GM19397 (cell line): ENCODE data around the gene PFKFB4.
"Not testable (repeated sequence)": the region's sequence is repeated elsewhere in the genome, so short reads cannot be mapped to it uniquely, and the experiment has no call there.

Experiments used
- ATAC-seq: cut with Tn5 transposase; IDR thresholded peaks from one replicate; pipeline ENCODE4 v1.9.1; 2021; ENCODE audit warnings: mild to moderate bottlenecking, moderate library complexity; ENCODE audit not compliant: unreplicated experiment

PFKFB4 gene

DNA sequence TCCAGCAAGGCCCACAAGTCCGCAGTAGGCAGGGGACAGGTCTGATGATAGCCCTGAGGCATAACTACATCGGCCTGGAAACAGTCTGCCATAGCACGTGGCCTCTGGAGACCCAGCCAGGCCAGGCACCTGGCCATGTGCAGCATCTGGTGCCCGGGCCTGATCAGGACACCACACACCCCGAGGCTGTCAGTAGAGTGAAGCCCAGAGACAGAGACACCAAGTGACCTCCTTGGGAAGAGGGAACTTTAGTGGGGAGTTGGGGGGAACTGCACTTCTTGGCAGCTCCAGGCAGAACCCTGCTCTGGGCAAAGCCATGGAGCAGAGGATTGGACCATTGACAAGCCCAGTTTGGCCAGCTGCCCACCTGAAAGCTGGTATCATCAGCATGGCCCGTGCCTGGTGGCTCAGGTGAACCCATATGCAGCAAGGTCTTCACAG lies 53.9 kb downstream of the PFKFB4 start:
- ATAC-seq: no peak

GRCh38 chr3:48502121-48502520 lies 54.5 kb downstream of the PFKFB4 start:
- ATAC-seq: no peak

DNA sequence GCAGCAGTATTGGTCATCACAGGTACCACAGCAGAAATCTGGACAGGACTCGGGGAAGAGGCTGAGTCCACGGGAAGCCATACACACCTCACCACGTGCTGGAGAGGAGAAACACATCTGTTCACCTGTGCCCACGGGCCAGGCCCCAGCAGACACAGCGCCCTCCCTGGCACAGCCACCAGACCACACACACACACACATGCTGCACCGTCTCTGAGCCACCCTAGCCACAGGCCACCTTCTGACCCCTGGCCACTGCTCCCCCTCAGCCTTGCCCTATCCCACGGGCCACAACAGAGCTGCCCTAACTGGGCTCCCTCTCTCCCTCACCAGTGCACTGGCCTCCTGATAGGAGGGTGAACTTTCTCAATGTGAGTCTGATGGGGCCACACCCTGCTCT lies 55.4 kb downstream of the PFKFB4 start:
- ATAC-seq: no peak

- no peak for ATAC-seq
Observed at GRCh38 chr3:48500656-48501055, 55.9 kb downstream of the PFKFB4 start.

GRCh38 chr3:48493203-48493501 lies 63.5 kb downstream of the PFKFB4 start:
- no peak for ATAC-seq

- ATAC-seq: no peak
Observed at GRCh38 chr3:48492461-48493202, 64.0 kb downstream of the PFKFB4 start.

GRCh38 chr3:48486952-48487351 lies 69.7 kb downstream of the PFKFB4 start:
- ATAC-seq: no peak

DNA sequence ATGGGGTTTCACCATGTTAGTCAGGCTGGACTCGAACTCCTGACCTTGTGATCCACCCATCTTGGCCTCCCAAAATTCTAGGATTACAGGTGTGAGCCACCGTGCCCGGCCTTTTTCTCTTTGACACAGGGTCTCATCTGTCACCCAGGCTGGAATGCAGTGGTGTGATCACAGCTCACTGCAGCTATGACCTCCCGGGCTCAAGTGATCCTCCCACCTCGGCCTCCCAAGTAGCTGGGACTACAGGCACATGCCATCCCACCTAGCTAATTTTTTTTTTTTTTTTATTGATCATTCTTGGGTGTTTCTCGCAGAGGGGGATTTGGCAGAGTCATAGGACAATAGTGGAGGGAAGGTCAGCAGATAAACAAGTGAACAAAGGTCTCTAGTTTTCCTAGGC lies 73.8 kb downstream of the PFKFB4 start:
- ATAC-seq: not testable (repeated sequence)

DNA sequence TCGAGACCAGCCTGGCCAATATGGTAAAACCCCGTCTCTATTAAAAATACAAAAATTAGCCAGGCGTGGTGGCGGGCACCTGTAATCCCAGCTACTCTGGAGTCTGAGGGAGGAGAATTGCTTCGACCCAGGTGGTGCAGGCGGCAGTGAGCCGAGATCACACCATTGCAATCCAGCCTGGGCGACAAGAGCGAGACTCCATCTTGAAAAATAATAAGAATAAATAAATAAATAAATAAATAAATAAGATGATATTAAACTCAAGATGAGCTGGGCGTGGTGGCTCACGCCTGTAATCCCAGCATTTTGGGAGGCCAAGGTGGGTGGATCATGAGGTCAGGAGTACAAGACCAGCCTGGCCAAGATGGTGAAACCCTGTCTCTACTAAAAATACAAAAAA lies 75.7 kb downstream of the PFKFB4 start:
- ATAC-seq: not testable (repeated sequence)

DNA sequence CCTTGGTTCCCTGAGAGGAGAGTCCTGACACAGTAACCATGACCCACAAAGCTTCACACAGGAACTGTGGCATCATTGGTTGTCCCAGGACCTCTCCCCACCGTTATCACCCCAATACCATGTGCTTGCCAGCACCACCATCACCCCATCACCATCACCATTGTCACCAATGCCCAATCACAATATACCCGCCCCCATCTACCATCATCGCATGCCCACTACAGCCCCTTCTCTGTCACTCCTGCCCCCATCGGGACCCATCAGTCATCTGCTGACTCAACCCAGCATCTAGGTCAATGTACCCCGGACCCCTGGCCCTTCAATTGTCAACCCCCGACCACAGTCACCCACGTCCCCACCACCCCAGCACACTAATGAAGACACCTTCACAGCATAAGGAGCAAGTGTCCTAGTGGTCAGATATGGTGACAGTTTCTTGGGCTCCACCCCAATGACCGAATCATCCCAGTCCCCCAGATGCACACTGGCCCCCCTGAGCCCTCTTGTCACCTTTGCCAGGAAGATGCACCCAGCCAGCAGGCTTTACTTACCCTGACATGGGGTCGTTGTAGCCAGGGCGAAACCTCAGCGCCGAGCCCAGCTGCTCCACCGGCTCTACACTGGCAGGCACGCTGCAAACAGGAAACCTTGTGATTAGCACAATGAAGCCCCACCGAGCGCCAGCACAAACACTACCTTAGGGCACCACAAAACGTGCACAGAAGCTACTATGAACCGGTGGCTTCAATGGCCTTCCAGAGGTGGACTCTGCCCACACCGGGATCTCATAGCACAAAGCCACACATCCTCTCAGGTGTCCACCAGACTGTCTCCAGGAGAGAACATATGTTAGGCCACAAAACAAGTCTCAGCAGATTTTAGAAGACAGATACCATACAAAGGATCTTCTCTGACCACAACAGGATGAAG lies 77.7 kb downstream of the PFKFB4 start:
- no peak for ATAC-seq

DNA sequence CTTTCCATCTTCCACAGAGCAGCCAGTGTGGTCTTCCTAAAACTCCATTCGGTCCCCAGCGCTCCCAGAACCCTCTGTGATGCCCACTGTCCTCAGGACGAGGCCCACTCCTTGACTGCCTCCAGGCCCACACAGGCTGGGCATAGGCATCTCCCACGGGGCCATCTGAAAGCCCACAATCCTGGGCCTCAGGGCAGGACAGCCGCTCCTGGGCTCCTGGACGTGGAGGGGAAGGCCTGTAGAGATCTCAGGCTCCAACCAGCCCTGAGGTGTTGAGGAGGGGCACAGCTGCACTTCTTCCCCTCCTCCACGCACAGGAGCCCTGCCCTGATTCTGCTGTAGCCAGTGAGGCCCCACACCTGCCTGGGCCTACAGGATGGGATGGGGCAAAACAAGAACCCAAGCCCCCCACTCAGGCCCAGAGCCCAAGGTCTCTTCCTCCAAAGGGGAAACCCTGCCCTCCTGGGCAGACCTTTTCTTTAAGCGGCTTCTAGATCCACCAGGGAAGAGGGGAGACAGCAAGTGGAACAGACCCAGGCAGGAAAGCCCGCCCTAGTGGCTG lies 78.6 kb downstream of the PFKFB4 start:
- ATAC-seq: no peak

DNA sequence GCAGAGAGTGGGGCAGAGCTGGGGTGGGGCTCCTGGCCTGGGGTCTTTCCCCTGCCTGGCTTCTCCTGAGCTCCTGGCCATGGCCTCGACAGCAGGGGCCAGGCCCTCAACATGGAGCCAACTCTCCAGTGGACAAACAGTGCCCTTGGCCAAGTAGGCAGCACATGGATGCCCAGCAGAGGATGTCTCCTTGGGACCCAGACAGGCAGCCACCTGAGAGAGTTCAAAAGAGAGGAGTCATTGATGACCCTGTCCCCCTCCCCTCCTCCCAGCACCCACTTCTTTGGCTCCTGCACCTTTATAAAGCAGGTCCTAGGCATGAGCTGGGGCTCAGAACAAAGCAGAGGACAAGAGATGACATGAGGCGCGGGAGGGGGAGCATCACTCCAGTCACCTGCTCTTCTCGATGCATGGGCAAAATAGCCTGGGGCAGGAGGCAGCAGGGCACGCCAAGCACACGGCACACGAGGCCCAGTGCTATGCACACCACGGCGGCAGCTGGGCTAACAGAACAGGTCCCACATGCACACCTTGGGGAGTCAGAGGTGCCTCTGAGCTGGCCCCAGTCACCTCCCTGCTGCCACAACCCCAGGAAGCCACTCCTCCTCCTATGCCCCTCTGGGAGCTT lies 80.1 kb downstream of the PFKFB4 start:
- no peak for ATAC-seq

DNA sequence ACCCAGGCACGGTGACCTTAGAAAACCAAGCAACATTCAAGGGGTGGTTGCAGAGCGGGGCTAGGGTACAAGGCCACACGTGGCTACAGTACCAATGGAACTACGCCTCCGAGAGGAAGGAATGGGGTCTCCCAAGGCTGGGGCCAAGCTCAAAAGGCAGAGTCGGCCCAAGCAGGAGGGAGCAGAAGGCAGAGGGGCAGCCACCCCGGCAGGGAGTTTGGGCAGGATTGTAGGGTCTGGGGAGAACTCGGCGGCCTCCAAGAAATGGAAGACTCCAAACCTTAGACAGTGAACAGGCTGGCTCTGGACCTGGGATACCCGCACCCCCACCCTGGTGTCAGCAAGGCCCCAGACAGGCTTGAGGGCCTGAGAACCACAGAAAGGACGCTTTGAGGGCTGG lies 81.4 kb downstream of the PFKFB4 start:
- no peak for ATAC-seq

DNA sequence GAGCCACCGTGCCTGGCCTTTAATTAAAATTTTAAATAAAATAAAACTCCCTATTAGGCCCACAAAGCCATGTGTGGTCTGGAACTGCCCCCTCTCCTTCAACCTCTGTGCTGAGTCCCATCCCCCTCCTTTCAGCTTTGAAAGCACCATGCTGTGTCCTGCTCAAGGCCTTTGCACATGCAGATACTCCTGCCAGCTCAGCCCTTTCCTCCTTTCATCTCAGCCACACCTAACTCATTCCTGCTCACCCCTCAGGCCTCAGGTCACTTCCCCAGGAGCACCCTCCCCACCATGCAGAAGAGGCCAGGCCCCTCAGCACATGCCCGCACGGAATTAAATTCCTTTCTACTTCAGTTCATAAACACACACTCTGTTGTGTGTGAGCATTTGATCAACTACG lies 82.0 kb downstream of the PFKFB4 start:
- no peak for ATAC-seq

DNA sequence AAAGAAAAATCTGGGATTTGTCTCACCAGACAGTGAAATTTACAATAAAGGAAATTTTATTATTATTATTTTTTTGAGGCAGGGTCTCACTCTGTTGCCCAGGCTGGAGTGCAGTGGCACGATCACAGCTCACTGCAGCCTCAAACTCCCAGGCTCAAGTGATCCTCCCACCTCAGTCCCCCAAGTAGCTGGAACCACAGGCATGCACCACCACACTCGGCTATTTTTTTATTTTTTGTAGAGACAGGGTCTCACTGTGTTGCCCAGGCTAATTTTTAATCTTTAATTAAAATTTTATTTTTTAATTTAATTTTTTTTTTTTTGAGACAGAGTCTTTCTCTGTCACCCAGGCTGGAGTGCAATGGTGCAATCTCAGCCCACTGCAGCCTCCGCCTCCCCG lies 82.6 kb downstream of the PFKFB4 start:
- ATAC-seq: not testable (repeated sequence)

DNA sequence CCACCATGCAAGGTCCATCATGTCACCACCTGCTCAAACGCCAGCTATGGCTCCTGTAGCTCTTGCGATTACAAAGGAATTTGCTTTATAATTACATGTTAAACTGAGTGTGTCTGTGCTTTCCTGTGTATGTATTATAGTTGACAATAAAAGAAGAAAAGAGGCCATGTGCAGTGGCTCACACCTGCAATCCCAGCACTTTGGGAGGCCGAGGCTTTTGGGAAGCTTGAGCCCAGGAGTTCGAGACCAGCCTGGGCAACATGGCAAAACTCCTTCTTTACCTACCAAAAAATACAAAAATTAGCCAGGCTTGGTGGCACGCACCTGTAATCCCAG lies 83.0 kb downstream of the PFKFB4 start:
- no peak for ATAC-seq

DNA sequence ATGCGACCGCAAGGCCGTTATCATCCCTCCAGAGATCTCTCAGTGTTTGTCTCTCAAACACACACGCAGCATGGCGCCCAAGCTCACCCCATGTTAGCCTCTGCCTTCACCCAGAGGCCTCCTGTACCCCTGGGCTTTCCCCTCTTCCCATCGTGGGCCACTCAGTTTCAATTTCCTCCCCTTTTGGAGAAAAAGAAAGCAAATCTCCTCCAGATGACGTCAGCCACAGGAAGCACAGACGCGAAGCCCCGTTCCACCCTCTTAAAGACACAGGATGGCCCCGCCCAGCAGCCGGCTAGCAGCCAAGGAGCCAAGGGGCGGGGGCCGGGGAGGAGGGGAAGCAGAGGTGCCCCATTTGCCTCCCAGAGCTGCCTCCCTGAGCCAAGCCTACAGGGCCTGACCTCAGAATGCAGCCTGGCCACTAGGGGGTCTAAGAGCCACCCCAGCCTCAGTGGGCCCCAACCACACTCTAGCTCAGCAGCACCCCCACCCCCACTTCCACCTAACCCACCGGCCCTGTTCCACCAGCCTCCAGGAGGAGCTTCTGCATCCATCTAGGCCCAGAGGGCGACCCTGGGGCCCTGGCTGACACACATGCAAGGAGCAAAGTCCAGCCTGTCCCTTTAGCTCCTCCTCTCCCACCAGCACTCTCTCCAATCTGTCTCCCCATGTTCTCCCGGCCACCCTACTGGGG lies 83.5 kb downstream of the PFKFB4 start:
- ATAC-seq: peak; percentile 78

DNA sequence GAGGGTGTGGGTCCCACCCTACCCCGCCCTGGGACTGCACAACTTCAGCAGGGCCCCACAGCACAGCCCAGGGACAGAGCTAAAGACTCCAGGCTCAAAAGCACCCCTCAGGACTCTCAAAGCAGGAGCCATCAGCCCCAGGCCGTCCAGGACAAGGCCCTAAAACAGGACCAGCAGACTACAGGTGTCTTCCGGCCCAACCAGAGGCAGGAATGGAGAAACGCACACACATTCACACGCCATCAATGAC lies 84.0 kb downstream of the PFKFB4 start:
- ATAC-seq: no peak

DNA sequence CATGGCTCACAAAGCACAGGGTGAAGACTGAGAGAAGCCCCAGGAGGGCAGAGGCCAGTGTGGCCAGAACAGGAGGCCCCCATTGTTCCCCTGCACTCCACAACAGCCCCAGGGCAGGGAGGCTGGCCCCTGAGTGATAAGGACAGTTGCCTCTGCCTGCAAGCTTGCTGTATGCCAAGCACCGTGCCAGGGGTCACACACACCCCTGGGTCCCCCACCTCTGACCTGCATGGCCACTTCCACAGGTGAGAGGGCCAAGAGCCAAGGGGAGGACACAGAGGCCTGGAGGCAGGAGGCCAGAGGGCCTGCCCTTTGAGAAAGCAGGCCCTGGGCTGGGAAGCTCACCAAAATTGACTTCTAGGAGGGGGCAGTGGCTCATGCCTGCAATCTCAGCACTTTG lies 86.3 kb downstream of the PFKFB4 start:
- no peak for ATAC-seq

GRCh38 chr3:48469046-48469915 lies 87.3 kb downstream of the PFKFB4 start:
- no peak for ATAC-seq
